HL-60/S4 treated with phorbol 12-myristate 13-acetate at 8.2 ng/mL for 4 days and 3 days (cell line): Measurements from ENCODE around the gene KCNJ10.

ENCODE experiments used
- in situ Hi-C: fragments of 300-500 bp; cut with MboI; formaldehyde crosslinking; loops from 2 replicates; pipeline ENCODE4 v1.15.0; 2022; ENCODE audit warnings: low sequenced_read_pairs

Gene KCNJ10

GRCh38 chr1:160028426-160028825 lies 41.5 kb downstream of the KCNJ10 start:
- in situ Hi-C loops = no loop called here

- in situ Hi-C loops = no loop called here
These were observed 44.6 kb downstream of the KCNJ10 start for GRCh38 chr1:160025314-160025713.

GRCh38 chr1:160024195-160024905 lies 45.6 kb downstream of the KCNJ10 start:
- in situ Hi-C loops = loop anchor here (25.0 kb wide), 1 partner anchor 237 kb away; the partner anchor contains the start of gene DUSP23

- in situ Hi-C loops = loop anchor here (25.0 kb wide), 1 partner anchor 235 kb away; the partner anchor contains the start of gene DUSP23
These were observed 47.3 kb downstream of the KCNJ10 start for GRCh38 chr1:160022330-160023310.

GRCh38 chr1:160021376-160022074 lies 48.4 kb downstream of the KCNJ10 start:
- in situ Hi-C loops = loop anchor here (25.0 kb wide), 1 partner anchor 234 kb away; the partner anchor contains the start of gene DUSP23

- in situ Hi-C loops = loop anchor here (25.0 kb wide), 1 partner anchor 233 kb away; the partner anchor contains the start of gene DUSP23
These were observed 49.8 kb downstream of the KCNJ10 start for GRCh38 chr1:160020196-160020595.

GRCh38 chr1:160018900-160019299 lies 51.1 kb downstream of the KCNJ10 start:
- in situ Hi-C loops = loop anchor here (25.0 kb wide), 1 partner anchor 232 kb away; the partner anchor contains the start of gene DUSP23

GRCh38 chr1:160018347-160018746 lies 51.6 kb downstream of the KCNJ10 start:
- in situ Hi-C loops = loop anchor here (25.0 kb wide), 1 partner anchor 231 kb away; the partner anchor contains the start of gene DUSP23

GRCh38 chr1:160017592-160017991 lies 52.4 kb downstream of the KCNJ10 start:
- in situ Hi-C loops = loop anchor here (25.0 kb wide), 1 partner anchor 230 kb away; the partner anchor contains the start of gene DUSP23

GRCh38 chr1:160011781-160012180 lies 58.2 kb downstream of the KCNJ10 start:
- in situ Hi-C loops = loop anchor here (25.0 kb wide), 1 partner anchor 224 kb away; the partner anchor contains the start of gene DUSP23

GRCh38 chr1:160009801-160010200 lies 60.2 kb downstream of the KCNJ10 start:
- in situ Hi-C loops = loop anchor here (10.0 to 25.0 kb wide), 2 partner anchors 75 to 222 kb away; partner anchors contain the start of gene DUSP23

GRCh38 chr1:160009081-160009480 lies 60.9 kb downstream of the KCNJ10 start:
- in situ Hi-C loops = loop anchor here (10.0 to 25.0 kb wide), 2 partner anchors 74 to 222 kb away; partner anchors contain the start of gene DUSP23

GRCh38 chr1:160007577-160008200 lies 62.3 kb downstream of the KCNJ10 start:
- in situ Hi-C loops = loop anchor here (10.0 to 25.0 kb wide), 2 partner anchors 73 to 220 kb away; partner anchors contain the start of gene DUSP23

GRCh38 chr1:160006312-160006940 lies 63.5 kb downstream of the KCNJ10 start:
- in situ Hi-C loops = loop anchor here (10.0 to 25.0 kb wide), 2 partner anchors 72 to 219 kb away; partner anchors contain the start of gene DUSP23

GRCh38 chr1:160005070-160005469 lies 64.9 kb downstream of the KCNJ10 start:
- in situ Hi-C loops = loop anchor here (10.0 to 25.0 kb wide), 2 partner anchors 70 to 218 kb away; partner anchors contain the start of gene DUSP23

- in situ Hi-C loops = loop anchor here (10.0 to 25.0 kb wide), 2 partner anchors 70 to 217 kb away; partner anchors contain the start of gene DUSP23
These were observed 65.5 kb downstream of the KCNJ10 start for GRCh38 chr1:160004425-160004824.

- in situ Hi-C loops = loop anchor here (10.0 to 25.0 kb wide), 2 partner anchors 69 to 217 kb away; partner anchors contain the start of gene DUSP23
These were observed 66.0 kb downstream of the KCNJ10 start for GRCh38 chr1:160004001-160004400.

GRCh38 chr1:160001440-160001839 lies 68.5 kb downstream of the KCNJ10 start:
- in situ Hi-C loops = loop anchor here (10.0 to 25.0 kb wide), 2 partner anchors 67 to 214 kb away; partner anchors contain the start of gene DUSP23

GRCh38 chr1:159999204-159999603 lies 70.8 kb downstream of the KCNJ10 start:
- in situ Hi-C loops = no loop called here
